Suprapubic skin (tissue), 4 donors: Measurements from ENCODE around the gene PHPT1. TPM values are rescaled to one million over a fixed set of nuclear protein-coding genes. Genes with fewer than 3 reads are reported as not detected.

Source experiments
- DNase-seq, 2 donors: peaks; one replicate each; pipeline ENCODE4 v3.0.0-alpha.2; 2019; ENCODE audit warnings: low spot score in 2 of 2
- H3K27ac ChIP-seq: fragments of 200-600 bp; sonication (generic); one replicate; pipeline ENCODE4 v1.5.1; 2019
- H3K27me3 ChIP-seq: fragments of 200-600 bp; sonication (generic); one replicate; pipeline ENCODE4 v1.5.1; 2019
- H3K36me3 ChIP-seq: fragments of 200-600 bp; sonication (generic); one replicate; pipeline ENCODE4 v1.5.1; 2019
- H3K4me1 ChIP-seq: fragments of 200-600 bp; sonication (generic); one replicate; pipeline ENCODE4 v1.5.1; 2019
- H3K4me3 ChIP-seq: fragments of 200-600 bp; sonication (generic); one replicate; pipeline ENCODE4 v1.5.1; 2019; ENCODE audit warnings: mild to moderate bottlenecking
- H3K9me3 ChIP-seq: fragments of 200-600 bp; sonication (generic); one replicate; pipeline ENCODE4 v1.5.1; 2019
- EP300 ChIP-seq: sonication (generic); formaldehyde crosslinking; IDR thresholded peaks from one replicate; pipeline ENCODE4 v1.6.1; 2017; ENCODE audit warnings: antibody characterized with exemption
- POLR2A ChIP-seq, 2 donors: fragments of 450-650 bp; IDR thresholded peaks; one replicate each; pipeline ENCODE4 v1.6.1; 2017; ENCODE audit warnings: antibody characterized with exemption in 2 of 2, mild to moderate bottlenecking in 2 of 2, moderate library complexity in 2 of 2
- POLR2AphosphoS5 ChIP-seq, 3 donors: sonication (generic); formaldehyde crosslinking; IDR thresholded peaks; one replicate each; pipeline ENCODE4 v1.6.1; 2017; ENCODE audit warnings: antibody characterized with exemption in 3 of 3
- WGBS: methylation state at CpG from one replicate; pipeline ENCODE4 v1.1.5; 2018; 5-methylcytosine and 5-hydroxymethylcytosine counted together
- total RNA-seq, 4 donors: library from RNA; depleted of rRNA; stranded (reverse); fragments of >200 nt; gene quantifications; one replicate each; pipeline ENCODE4 v1.1.0, GENCODE V29; 2016
- TF ChIP-seq, protein P1 (sequence below), 2 donors: fragments of 200-600 bp in 1 of 2; fragments of 450-650 bp in 1 of 2; sonication (generic) in 1 of 2; IDR thresholded peaks; one replicate each; pipeline ENCODE4 v1.5.1; 2016 to 2019; ENCODE audit warnings: antibody characterized with exemption in 2 of 2, mild to moderate bottlenecking in 1 of 2, moderate library complexity in 1 of 2

Gene PHPT1
- total RNA-seq, 4 donors from 2014 or later, result 41.9 to 64.2 (median 46.6) TPM

DNA sequence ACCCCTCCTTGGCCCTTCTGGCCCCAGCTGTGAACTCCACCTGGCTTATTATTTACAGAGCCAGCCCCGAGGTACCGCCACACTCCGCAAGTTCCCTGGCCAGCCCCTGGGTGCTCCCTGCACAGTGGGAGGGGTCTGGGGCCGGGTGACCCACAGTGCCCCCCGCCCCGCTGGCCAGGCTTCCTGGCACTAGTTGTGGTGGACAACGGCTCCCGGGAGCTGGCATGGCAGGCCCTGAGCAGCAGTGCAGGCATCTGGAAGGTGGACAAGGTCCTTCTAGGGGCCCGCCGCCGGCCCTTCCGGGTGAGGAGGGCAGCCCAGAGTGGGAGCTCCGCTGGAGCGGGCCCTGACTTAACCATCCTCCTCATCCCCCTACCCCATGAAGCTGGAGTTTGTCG is 6.9 kb downstream of the PHPT1 start:
- H3K27ac ChIP-seq, result no peak overlapping the region
- H3K27me3 ChIP-seq, result no peaks in the 10 kb centered on the region
- H3K4me3 ChIP-seq, result no peak overlapping the region
- WGBS, result 80% methylated on average over 3 of the region's 15 CpGs
- no peaks in the 10 kb centered on the region for H3K9me3 ChIP-seq
- peaks cover 27% of the 10 kb centered on the region for H3K4me1 ChIP-seq
- DNase-seq, result peak in 1 of 2 donors; percentile 53
- peaks cover 11% of the 10 kb centered on the region for H3K36me3 ChIP-seq
- no peak for TF ChIP-seq POLR2AphosphoS5 (IDR thresholded peaks at IDR 0.05)
- TF ChIP-seq, protein P1, sequence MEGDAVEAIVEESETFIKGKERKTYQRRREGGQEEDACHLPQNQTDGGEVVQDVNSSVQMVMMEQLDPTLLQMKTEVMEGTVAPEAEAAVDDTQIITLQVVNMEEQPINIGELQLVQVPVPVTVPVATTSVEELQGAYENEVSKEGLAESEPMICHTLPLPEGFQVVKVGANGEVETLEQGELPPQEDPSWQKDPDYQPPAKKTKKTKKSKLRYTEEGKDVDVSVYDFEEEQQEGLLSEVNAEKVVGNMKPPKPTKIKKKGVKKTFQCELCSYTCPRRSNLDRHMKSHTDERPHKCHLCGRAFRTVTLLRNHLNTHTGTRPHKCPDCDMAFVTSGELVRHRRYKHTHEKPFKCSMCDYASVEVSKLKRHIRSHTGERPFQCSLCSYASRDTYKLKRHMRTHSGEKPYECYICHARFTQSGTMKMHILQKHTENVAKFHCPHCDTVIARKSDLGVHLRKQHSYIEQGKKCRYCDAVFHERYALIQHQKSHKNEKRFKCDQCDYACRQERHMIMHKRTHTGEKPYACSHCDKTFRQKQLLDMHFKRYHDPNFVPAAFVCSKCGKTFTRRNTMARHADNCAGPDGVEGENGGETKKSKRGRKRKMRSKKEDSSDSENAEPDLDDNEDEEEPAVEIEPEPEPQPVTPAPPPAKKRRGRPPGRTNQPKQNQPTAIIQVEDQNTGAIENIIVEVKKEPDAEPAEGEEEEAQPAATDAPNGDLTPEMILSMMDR (IDR thresholded peaks at IDR 0.05), result no peak
- TF ChIP-seq EP300, result no peak
- TF ChIP-seq POLR2A (IDR thresholded peaks at IDR 0.05), result no peak

DNA sequence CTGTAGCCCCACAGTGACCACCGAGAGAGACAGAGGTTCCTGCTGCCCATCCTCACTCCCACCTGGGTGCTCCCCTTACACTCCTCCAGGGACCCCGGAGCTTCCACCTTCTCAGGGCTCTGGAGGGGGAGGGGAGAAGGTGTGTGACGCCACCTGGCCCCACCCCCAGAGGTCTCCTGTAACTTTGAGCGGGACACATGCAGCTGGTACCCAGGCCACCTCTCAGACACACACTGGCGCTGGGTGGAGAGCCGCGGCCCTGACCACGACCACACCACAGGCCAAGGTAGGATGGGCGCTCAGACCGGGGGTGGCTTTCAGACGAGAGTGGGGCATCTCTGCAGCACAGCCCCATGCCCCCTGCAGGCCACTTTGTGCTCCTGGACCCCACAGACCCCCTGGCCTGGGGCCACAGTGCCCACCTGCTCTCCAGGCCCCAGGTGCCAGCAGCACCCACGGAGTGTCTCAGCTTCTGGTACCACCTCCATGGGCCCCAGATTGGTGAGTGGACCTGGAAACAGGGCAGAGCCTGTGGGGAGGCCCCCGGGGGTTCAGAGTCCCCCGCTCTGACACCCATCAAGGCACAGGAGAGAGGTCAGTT is 7.4 kb downstream of the PHPT1 start:
- Histone ChIP-seq H3K27me3 (no peaks in the 10 kb centered on the region), H3K27ac (no peak overlapping the region), H3K36me3 (peaks cover 13% of the 10 kb centered on the region), H3K9me3 (no peaks in the 10 kb centered on the region), H3K4me1 (peaks cover 27% of the 10 kb centered on the region), H3K4me3 (no peak overlapping the region)
- 83% methylated on average over 2 of the region's 14 CpGs for WGBS
- DNase-seq, result peak in 1 of 2 donors; percentile 63
- TF ChIP-seq EP300, result no peak
- no peak for TF ChIP-seq POLR2A (IDR thresholded peaks at IDR 0.05)
- TF ChIP-seq, protein P1 (IDR thresholded peaks at IDR 0.05), result no peak
- TF ChIP-seq POLR2AphosphoS5 (IDR thresholded peaks at IDR 0.05), result no peak

DNA sequence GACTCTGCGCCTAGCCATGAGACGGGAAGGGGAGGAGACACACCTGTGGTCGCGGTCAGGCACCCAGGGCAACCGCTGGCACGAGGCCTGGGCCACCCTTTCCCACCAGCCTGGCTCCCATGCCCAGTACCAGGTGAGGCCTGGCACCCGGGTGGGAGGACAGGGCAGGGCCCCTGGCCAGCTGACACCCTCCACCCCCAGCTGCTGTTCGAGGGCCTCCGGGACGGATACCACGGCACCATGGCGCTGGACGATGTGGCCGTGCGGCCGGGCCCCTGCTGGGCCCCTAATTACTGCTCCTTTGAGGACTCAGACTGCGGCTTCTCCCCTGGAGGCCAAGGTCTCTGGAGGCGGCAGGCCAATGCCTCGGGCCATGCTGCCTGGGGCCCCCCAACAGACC is 8.0 kb downstream of the PHPT1 start:
- H3K9me3 ChIP-seq, result no peaks in the 10 kb centered on the region
- TF ChIP-seq, protein P1 (IDR thresholded peaks at IDR 0.05), result no peak
- TF ChIP-seq POLR2AphosphoS5 (IDR thresholded peaks at IDR 0.05), result no peak
- TF ChIP-seq POLR2A (IDR thresholded peaks at IDR 0.05), result no peak
- no peak for TF ChIP-seq EP300
- peaks cover 27% of the 10 kb centered on the region for H3K4me1 ChIP-seq
- no peak overlapping the region for H3K27ac ChIP-seq
- no peak overlapping the region for H3K4me3 ChIP-seq
- no CpG with 5 or more reads among the region's 19 CpGs for WGBS
- peaks cover 18% of the 10 kb centered on the region for H3K36me3 ChIP-seq
- no peaks in the 10 kb centered on the region for H3K27me3 ChIP-seq
- DNase-seq, result no peak

DNA sequence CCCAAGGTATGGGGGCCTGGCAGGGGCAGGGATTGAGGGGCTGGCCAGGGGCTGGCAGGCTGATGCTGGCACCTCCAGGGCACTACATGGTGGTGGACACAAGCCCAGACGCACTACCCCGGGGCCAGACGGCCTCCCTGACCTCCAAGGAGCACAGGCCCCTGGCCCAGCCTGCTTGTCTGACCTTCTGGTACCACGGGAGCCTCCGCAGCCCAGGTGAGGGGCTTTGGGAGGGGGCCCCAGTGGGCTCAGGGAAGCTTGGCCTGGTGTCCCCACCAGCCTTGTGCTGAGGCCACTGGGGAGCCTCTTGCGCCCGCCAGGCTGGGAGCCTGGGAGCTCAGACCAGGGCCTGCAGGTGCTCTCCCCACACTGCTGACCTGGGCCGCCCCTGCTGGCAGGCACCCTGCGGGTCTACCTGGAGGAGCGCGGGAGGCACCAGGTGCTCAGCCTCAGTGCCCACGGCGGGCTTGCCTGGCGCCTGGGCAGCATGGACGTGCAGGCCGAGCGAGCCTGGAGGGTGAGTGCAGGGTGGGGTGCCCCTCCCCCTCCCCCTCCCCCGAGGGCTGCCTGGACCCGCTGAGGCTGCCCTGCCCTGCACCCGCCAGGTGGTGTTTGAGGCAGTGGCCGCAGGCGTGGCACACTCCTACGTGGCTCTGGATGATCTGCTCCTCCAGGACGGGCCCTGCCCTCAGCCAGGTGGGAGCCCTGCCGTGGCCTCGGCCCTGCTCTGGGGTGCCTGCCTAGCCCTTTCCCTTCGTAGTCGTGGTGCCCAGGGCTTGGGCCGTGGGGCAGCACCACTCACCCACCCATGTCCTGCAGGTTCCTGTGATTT is 8.6 kb downstream of the PHPT1 start:
- H3K9me3 ChIP-seq, result no peaks in the 10 kb centered on the region
- whole genome bisulfite sequencing, result 49% methylated on average over 10 of the region's 29 CpGs
- H3K27ac ChIP-seq, result no peak overlapping the region
- H3K27me3 ChIP-seq, result no peaks in the 10 kb centered on the region
- H3K4me3 ChIP-seq, result no peak overlapping the region
- peak in 1 of 2 donors; percentile 69 for DNase-seq
- peaks cover 25% of the 10 kb centered on the region for H3K36me3 ChIP-seq
- TF ChIP-seq EP300 (no peak), POLR2A (IDR thresholded peaks at IDR 0.05) (no peak), POLR2AphosphoS5 (IDR thresholded peaks at IDR 0.05) (no peak)
- TF ChIP-seq, protein P1 (IDR thresholded peaks at IDR 0.05), result no peak
- H3K4me1 ChIP-seq, result peaks cover 27% of the 10 kb centered on the region

DNA sequence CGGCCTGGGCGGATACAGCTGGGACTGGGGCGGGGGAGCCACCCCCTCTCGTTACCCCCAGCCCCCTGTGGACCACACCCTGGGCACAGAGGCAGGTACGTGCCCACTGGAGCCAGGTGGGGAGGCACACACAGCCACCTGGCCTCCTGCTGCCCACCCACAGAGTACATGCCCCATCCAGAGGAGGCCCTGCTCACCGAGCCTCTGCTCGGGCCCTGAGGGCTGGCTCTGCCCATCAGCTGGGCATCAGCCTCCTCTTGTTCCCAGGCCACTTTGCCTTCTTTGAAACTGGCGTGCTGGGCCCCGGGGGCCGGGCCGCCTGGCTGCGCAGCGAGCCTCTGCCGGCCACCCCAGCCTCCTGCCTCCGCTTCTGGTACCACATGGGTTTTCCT is 9.2 kb downstream of the PHPT1 start:
- no peak for DNase-seq
- H3K9me3 ChIP-seq, result no peaks in the 10 kb centered on the region
- WGBS, result 48% methylated on average over 4 of the region's 15 CpGs
- H3K4me3 ChIP-seq, result no peak overlapping the region
- no peak for TF ChIP-seq POLR2A (IDR thresholded peaks at IDR 0.05)
- no peaks in the 10 kb centered on the region for H3K27me3 ChIP-seq
- H3K36me3 ChIP-seq, result peaks cover 31% of the 10 kb centered on the region
- H3K4me1 ChIP-seq, result peaks cover 31% of the 10 kb centered on the region
- H3K27ac ChIP-seq, result no peak overlapping the region
